Lower lobe of right lung (tissue), 2 donors: ENCODE results near the gene OBSCN. TPM values are rescaled to one million over a fixed set of nuclear protein-coding genes. Genes with fewer than 3 reads are reported as not detected.
A peak's percentile ranks its signal among the peaks of the same experiment; 100 is the strongest.

Experiments used
- ATAC-seq, 2 donors: fragments of 200-7000 bp; cut with Tn5 transposase; one replicate each; pipeline ENCODE4 v1.9.1; 2020 to 2022; ENCODE audit warnings: mild to moderate bottlenecking in 2 of 2, moderate library complexity in 2 of 2
- DNase-seq: peaks from one replicate; pipeline ENCODE4 v3.0.0-alpha.2; 2020
- H3K27ac ChIP-seq: fragments of 200-600 bp; one replicate; pipeline ENCODE4 v1.8.0; 2022
- H3K27me3 ChIP-seq: fragments of 200-600 bp; one replicate; pipeline ENCODE4 v1.8.0; 2022; ENCODE audit warnings: low read depth
- H3K36me3 ChIP-seq: fragments of 200-600 bp; one replicate; pipeline ENCODE4 v1.8.0; 2022; ENCODE audit warnings: mild to moderate bottlenecking
- H3K4me1 ChIP-seq: fragments of 200-600 bp; one replicate; pipeline ENCODE4 v1.8.0; 2022
- H3K4me3 ChIP-seq: fragments of 200-600 bp; one replicate; pipeline ENCODE4 v1.8.0; 2022; ENCODE audit warnings: mild to moderate bottlenecking
- H3K9me3 ChIP-seq: fragments of 200-600 bp; one replicate; pipeline ENCODE4 v1.8.0; 2022
- CTCF ChIP-seq: fragments of 200-600 bp; IDR thresholded peaks from one replicate; pipeline ENCODE4 v1.8.0; 2022; ENCODE audit warnings: antibody characterized with exemption, mild to moderate bottlenecking
- intact Hi-C: fragments of 100-400 bp; cut with DNase I; formaldehyde crosslinking; loops from one replicate; pipeline ENCODE4 v1.11.0; 2022
- total RNA-seq: library from RNA; stranded (reverse); fragmentation: NEBNext Ultra II Directional; extraction: Animal tissue kit (Norgen Biotek cat#: 25700); gene quantifications from one replicate; pipeline ENCODE4 v1.2.1, GENCODE V29; 2021
- donor health status: DM: no; HTN: yes; CAD: no; lungs with severe emphysema.

OBSCN gene
- total RNA-seq, 1 donor from 2014 or later, result 35.6 TPM

- intact Hi-C loops, result no loop called here
- Histone ChIP-seq H3K27me3 (no peaks in the 10 kb centered on the region), H3K9me3 (no peaks in the 10 kb centered on the region), H3K4me3 (no peak overlapping the region), H3K4me1 (no peaks in the 10 kb centered on the region), H3K27ac (no peak overlapping the region), H3K36me3 (peaks cover 53% of the 10 kb centered on the region)
- no peak for TF ChIP-seq CTCF
- ATAC-seq (no peak), DNase-seq (peak; percentile 28)
Measured at GRCh38 chr1:228323401-228323800, 115.6 kb downstream of the OBSCN start.

- no peaks in the 10 kb centered on the region for H3K4me1 ChIP-seq
- intact Hi-C loops, result no loop called here
- DNase-seq (no peak), ATAC-seq (no peak)
- no peak for TF ChIP-seq CTCF
- no peak overlapping the region for H3K27ac ChIP-seq
- no peaks in the 10 kb centered on the region for H3K27me3 ChIP-seq
- no peak overlapping the region for H3K4me3 ChIP-seq
- H3K36me3 ChIP-seq, result peaks cover 36% of the 10 kb centered on the region
- H3K9me3 ChIP-seq, result no peaks in the 10 kb centered on the region
Measured at GRCh38 chr1:228325267-228325666, 117.4 kb downstream of the OBSCN start.

- Histone ChIP-seq H3K27ac (no peak overlapping the region), H3K4me3 (no peak overlapping the region), H3K36me3 (no peaks in the 10 kb centered on the region), H3K4me1 (no peaks in the 10 kb centered on the region), H3K9me3 (no peaks in the 10 kb centered on the region), H3K27me3 (no peaks in the 10 kb centered on the region)
- intact Hi-C loops, result no loop called here
- no peak for TF ChIP-seq CTCF
- DNase-seq (no peak), ATAC-seq (no peak)
Measured at GRCh38 chr1:228329887-228330286, 122.0 kb downstream of the OBSCN start.

- peak in 1 of 2 donors; percentile 13 for ATAC-seq
- peak; percentile 28 for DNase-seq
Measured at GRCh38 chr1:228332797-228333738, 125.2 kb downstream of the OBSCN start.

GRCh38 chr1:228333739-228334115 is 125.9 kb downstream of the OBSCN start:
- Histone ChIP-seq H3K27me3 (no peaks in the 10 kb centered on the region), H3K4me3 (no peak overlapping the region), H3K36me3 (peaks cover 17% of the 10 kb centered on the region), H3K9me3 (no peaks in the 10 kb centered on the region), H3K4me1 (no peaks in the 10 kb centered on the region), H3K27ac (no peak overlapping the region)
- no peak for ATAC-seq
- TF ChIP-seq CTCF, result no peak
- intact Hi-C loops, result no loop called here
- DNase-seq, result peak; percentile 25

More at GRCh38 chr1:228332797-228333738, 125.2 kb downstream of the OBSCN start:
- no peaks in the 10 kb centered on the region for H3K9me3 ChIP-seq
- H3K4me3 ChIP-seq, result no peak overlapping the region
- intact Hi-C loops, result no loop called here
- H3K4me1 ChIP-seq, result no peaks in the 10 kb centered on the region
- peaks cover 11% of the 10 kb centered on the region for H3K36me3 ChIP-seq
- no peak for TF ChIP-seq CTCF
- no peaks in the 10 kb centered on the region for H3K27me3 ChIP-seq
- H3K27ac ChIP-seq, result no peak overlapping the region
